ENCODE data around the gene POLD4. TPM values are rescaled to one million over a fixed set of nuclear protein-coding genes. Genes with fewer than 3 reads are reported as not detected.

POLD4 gene
- total RNA-seq, 1 experiment from 2014 or later: 78.7 TPM

DNA sequence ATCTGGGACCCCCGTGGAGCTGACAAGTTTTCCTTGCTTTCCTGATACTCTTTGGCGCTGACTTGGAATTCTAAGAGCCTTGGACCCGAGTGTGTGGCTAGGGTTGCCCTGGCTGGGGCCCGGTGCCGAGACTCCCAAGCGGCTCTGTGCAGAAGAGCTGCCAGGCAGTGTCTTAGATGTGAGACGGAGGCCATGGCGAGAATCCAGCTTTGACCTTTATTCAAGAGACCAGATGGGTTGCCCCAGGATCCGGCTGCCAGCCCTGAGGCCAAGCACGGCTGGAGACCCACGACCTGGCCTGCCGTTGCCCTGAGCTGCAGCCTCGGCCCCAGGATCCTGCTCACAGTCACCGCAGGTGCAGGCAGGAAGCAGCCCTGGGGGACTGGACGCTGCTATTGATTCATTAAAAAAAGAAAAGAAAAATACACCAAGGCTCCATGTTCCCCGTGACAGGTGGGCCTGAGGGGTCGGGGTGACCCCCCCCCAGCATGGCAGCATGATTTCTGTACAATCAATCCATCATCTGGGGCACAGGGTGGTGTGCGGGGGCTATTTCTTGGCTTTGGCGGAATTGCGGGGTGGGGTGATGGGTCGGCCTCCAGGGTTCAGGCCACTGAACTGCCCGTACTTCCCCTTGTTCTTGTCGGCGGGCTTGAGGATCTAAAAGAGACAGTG lies 44.8 kb upstream of the POLD4 start:
- TF ChIP-seq POLR2AphosphoS5 (IDR thresholded peaks at IDR 0.05; ENCODE audit: low read depth, low read length) (no peak), TCF7L2 (IDR thresholded peaks at IDR 0.05; ENCODE audit: low read depth, low read length) (no peak), SIN3A (IDR thresholded peaks at IDR 0.05; ENCODE audit: borderline replicate concordance, insufficient read depth, low read depth, low read length) (no peak)
- TF ChIP-seq, protein P1, sequence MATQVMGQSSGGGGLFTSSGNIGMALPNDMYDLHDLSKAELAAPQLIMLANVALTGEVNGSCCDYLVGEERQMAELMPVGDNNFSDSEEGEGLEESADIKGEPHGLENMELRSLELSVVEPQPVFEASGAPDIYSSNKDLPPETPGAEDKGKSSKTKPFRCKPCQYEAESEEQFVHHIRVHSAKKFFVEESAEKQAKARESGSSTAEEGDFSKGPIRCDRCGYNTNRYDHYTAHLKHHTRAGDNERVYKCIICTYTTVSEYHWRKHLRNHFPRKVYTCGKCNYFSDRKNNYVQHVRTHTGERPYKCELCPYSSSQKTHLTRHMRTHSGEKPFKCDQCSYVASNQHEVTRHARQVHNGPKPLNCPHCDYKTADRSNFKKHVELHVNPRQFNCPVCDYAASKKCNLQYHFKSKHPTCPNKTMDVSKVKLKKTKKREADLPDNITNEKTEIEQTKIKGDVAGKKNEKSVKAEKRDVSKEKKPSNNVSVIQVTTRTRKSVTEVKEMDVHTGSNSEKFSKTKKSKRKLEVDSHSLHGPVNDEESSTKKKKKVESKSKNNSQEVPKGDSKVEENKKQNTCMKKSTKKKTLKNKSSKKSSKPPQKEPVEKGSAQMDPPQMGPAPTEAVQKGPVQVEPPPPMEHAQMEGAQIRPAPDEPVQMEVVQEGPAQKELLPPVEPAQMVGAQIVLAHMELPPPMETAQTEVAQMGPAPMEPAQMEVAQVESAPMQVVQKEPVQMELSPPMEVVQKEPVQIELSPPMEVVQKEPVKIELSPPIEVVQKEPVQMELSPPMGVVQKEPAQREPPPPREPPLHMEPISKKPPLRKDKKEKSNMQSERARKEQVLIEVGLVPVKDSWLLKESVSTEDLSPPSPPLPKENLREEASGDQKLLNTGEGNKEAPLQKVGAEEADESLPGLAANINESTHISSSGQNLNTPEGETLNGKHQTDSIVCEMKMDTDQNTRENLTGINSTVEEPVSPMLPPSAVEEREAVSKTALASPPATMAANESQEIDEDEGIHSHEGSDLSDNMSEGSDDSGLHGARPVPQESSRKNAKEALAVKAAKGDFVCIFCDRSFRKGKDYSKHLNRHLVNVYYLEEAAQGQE (IDR thresholded peaks at IDR 0.05; ENCODE audit: insufficient read depth in 1 of 2, low read depth in 2 of 2, low read length in 1 of 2): no peak
- TF ChIP-seq, protein P2, sequence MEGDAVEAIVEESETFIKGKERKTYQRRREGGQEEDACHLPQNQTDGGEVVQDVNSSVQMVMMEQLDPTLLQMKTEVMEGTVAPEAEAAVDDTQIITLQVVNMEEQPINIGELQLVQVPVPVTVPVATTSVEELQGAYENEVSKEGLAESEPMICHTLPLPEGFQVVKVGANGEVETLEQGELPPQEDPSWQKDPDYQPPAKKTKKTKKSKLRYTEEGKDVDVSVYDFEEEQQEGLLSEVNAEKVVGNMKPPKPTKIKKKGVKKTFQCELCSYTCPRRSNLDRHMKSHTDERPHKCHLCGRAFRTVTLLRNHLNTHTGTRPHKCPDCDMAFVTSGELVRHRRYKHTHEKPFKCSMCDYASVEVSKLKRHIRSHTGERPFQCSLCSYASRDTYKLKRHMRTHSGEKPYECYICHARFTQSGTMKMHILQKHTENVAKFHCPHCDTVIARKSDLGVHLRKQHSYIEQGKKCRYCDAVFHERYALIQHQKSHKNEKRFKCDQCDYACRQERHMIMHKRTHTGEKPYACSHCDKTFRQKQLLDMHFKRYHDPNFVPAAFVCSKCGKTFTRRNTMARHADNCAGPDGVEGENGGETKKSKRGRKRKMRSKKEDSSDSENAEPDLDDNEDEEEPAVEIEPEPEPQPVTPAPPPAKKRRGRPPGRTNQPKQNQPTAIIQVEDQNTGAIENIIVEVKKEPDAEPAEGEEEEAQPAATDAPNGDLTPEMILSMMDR (IDR thresholded peaks at IDR 0.05): no peak
- in situ Hi-C loops (cut with HindIII; ENCODE audit: low pct_unique_long_range_greater_than_20kb, low sequenced_read_pairs) (no loop called here), intact Hi-C loops (cut with micrococcal nuclease; ENCODE audit: unreplicated experiment) (no loop called here)
- BruUV-seq (replicated peaks): TSS peak; percentile 89
- Histone ChIP-seq H3K4me1 (ENCODE audit: control insufficient read depth, insufficient read depth, low read length) (peaks cover 38% of the 10 kb centered on the region), H3K27ac (ENCODE audit: low read length) (0 out of 2 replicates have a peak overlapping the region, but pooled peaks have one; percentile 30), H3K9me3 (ENCODE audit: control insufficient read depth, insufficient read depth, low read depth, low read length) (no peaks in the 10 kb centered on the region), H3K27me3 (ENCODE audit: control insufficient read depth, insufficient read depth, low read length) (no peaks in the 10 kb centered on the region), H3K36me3 (ENCODE audit: control insufficient read depth, insufficient read depth, low read length) (peaks cover 7% of the 10 kb centered on the region), H3K4me3 (ENCODE audit: low read depth in 2 of 2, low read length in 2 of 2) (no peak overlapping the region)
- CTCF ChIA-PET: interaction anchor here (0.5 kb wide), 1 partner anchor 84 kb away, joined by 6 read pairs; no protein-coding TSS in a partner anchor
- DNase-seq (ENCODE audit: low read depth, low spot score): no peak
- POLR2A ChIA-PET: interaction anchor here (0.9 kb wide), 1 partner anchor 23 kb away, joined by 3 read pairs; no protein-coding TSS in a partner anchor
- no peak for ATAC-seq

DNA sequence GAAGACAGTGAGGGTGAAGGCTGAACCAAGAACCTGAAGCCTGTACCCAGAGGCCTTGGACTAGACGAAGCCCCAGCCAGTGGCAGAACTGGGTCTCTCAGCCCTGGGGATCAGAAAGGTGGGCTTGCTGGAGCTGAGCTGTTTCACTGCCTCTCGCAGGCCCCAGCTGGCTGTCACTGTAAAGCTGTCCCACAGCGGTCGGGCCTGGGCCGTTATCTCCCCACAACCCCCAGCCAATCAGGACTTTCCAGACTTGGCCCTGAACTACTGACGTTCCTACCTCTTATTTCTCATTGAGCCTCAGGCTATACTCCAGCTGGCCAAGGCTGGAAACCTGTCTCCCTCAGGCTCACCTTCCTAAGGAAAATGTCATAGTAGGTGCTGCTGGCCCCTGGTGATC lies 44.2 kb upstream of the POLD4 start:
- H3K4me3 ChIP-seq (ENCODE audit: low read depth in 2 of 2, low read length in 2 of 2): no peak overlapping the region
- in situ Hi-C loops (cut with HindIII; ENCODE audit: low pct_unique_long_range_greater_than_20kb, low sequenced_read_pairs) (no loop called here), intact Hi-C loops (cut with micrococcal nuclease; ENCODE audit: unreplicated experiment) (no loop called here)
- H3K9me3 ChIP-seq (ENCODE audit: control insufficient read depth, insufficient read depth, low read depth, low read length): no peaks in the 10 kb centered on the region
- ATAC-seq: no peak
- peaks cover 41% of the 10 kb centered on the region for H3K4me1 ChIP-seq (ENCODE audit: control insufficient read depth, insufficient read depth, low read length)
- peaks cover 7% of the 10 kb centered on the region for H3K36me3 ChIP-seq (ENCODE audit: control insufficient read depth, insufficient read depth, low read length)
- H3K27me3 ChIP-seq (ENCODE audit: control insufficient read depth, insufficient read depth, low read length): no peaks in the 10 kb centered on the region
- BruUV-seq (replicated peaks): no TSS peak
- DNase-seq (ENCODE audit: low read depth, low spot score): no peak
- ChIA-PET CTCF (no interaction called here), POLR2A (interaction anchor here (0.9 kb wide), 1 partner anchor 24 kb away, joined by 3 read pairs; no protein-coding TSS in a partner anchor)
- 0 out of 2 replicates have a peak overlapping the region, but pooled peaks have one; percentile 30 for H3K27ac ChIP-seq (ENCODE audit: low read length)
- TF ChIP-seq, protein P1 (IDR thresholded peaks at IDR 0.05; ENCODE audit: insufficient read depth in 1 of 2, low read depth in 2 of 2, low read length in 1 of 2): no peak
- no peak for TF ChIP-seq TCF7L2 (IDR thresholded peaks at IDR 0.05; ENCODE audit: low read depth, low read length)
- TF ChIP-seq, protein P2 (IDR thresholded peaks at IDR 0.05): no peak
- TF ChIP-seq SIN3A (IDR thresholded peaks at IDR 0.05; ENCODE audit: borderline replicate concordance, insufficient read depth, low read depth, low read length): no peak
